ENCODE measurements around the gene DUSP22. TPM values are rescaled to one million over a fixed set of nuclear protein-coding genes. Genes with fewer than 3 reads are reported as not detected.

Gene DUSP22
- total and polyA plus RNA-seq, 2 of the 8 experiments (the other 6 are each of a cell fraction or from before 2014, with no cell fraction given): 15.5 to 32.4 TPM

- H4K5ac ChIP-seq (ENCODE audit: insufficient read length, low read depth, low read length): no peak overlapping the region
- no peak overlapping the region for H3K4me2 ChIP-seq (ENCODE audit: insufficient read depth in 1 of 2, low read depth in 2 of 2, low read length in 2 of 2)
- H3K18ac ChIP-seq (ENCODE audit: extremely low read depth, low read length): no peak overlapping the region
- H3K23ac ChIP-seq (ENCODE audit: insufficient read length): no peak overlapping the region
- no peaks in the 10 kb centered on the region for H3K4me1 ChIP-seq (replicated peaks in 1 of 4; ENCODE audit: control insufficient read depth in 3 of 4, insufficient read depth in 4 of 4, low read length in 3 of 4)
- no peak overlapping the region for H3K56ac ChIP-seq (replicated peaks; ENCODE audit: insufficient read length, low read depth, low read length)
- no peaks in the 10 kb centered on the region for H3K79me2 ChIP-seq (ENCODE audit: control insufficient read depth in 1 of 2, insufficient read depth in 2 of 2, low read length in 2 of 2)
- H3K79me1 ChIP-seq (ENCODE audit: low read depth, low read length): no peaks in the 10 kb centered on the region
- no peak for FAIRE-seq
- no peak overlapping the region for H2BK20ac ChIP-seq (ENCODE audit: low read length)
- 0 out of 7 replicates have a peak, but pooled peaks cover 0 to under 1% (median 0%) of the 10 kb centered on the region in 4 experiments for H3K27me3 ChIP-seq (replicated peaks in 1 of 4; ENCODE audit: control insufficient read depth in 3 of 4, extremely low read depth in 1 of 4, insufficient read depth in 3 of 4, low read length in 3 of 4)
- H2BK120ac ChIP-seq (replicated peaks; ENCODE audit: low read depth, low read length): no peak overlapping the region
- no peak overlapping the region for H2AFZ ChIP-seq (ENCODE audit: low read length)
- WGBS, 2 experiments (ENCODE audit: extremely low coverage in 1 of 2, insufficient coverage in 1 of 2, insufficient read length in 1 of 2, insufficient replicate concordance in 2 of 2, low coverage in 1 of 2, low lambda C conversion rate in 2 of 2, missing lambda C conversion rate in 1 of 2): 86% methylated on average over 6 of the region's 6 CpGs; no CpG with 5 or more reads in 1 of the 2 experiments
- no peaks in the 10 kb centered on the region for H3K23me2 ChIP-seq (ENCODE audit: low read depth, low read length)
- no peak overlapping the region for H3K9ac ChIP-seq (replicated peaks in 1 of 4; ENCODE audit: extremely low read depth in 1 of 4, low read depth in 3 of 4, low read length in 3 of 4)
- H3K36me3 ChIP-seq (ENCODE audit: control insufficient read depth in 2 of 4, insufficient read depth in 4 of 4, low read length in 3 of 4): no peaks in the 10 kb centered on the region
- DNase-seq (ENCODE audit: low read depth in 1 of 2, low spot score in 2 of 2): no peak
- no peak overlapping the region for H4K8ac ChIP-seq (ENCODE audit: extremely low read depth, insufficient read depth, low read length)
- H2AK5ac ChIP-seq (ENCODE audit: low read depth, low read length): no peak overlapping the region
- H2BK5ac ChIP-seq (ENCODE audit: low read depth, low read length): no peak overlapping the region
- no peak overlapping the region for H2BK15ac ChIP-seq (ENCODE audit: low read length)
- POLR2A ChIA-PET (ENCODE audit: partially characterized antibody): interaction anchor here (1.2 kb wide), 1 partner anchor 9 kb away, joined by 4 read pairs; the partner anchor contains the start of gene IRF4
- H3K9me3 ChIP-seq (ENCODE audit: insufficient read depth in 2 of 2, low read depth in 1 of 2, low read length in 1 of 2): no peaks in the 10 kb centered on the region
- H4K20me1 ChIP-seq (replicated peaks in 1 of 2; ENCODE audit: control insufficient read depth in 1 of 2, insufficient read depth in 2 of 2, low read length in 2 of 2): peaks cover 0 to under 1% of the 10 kb centered on the region in 2 experiments
- no peak overlapping the region for H3K4me3 ChIP-seq (ENCODE audit: extremely low read depth in 1 of 4, insufficient read depth in 2 of 4, low read depth in 3 of 4, low read length in 4 of 4)
- H3K27ac ChIP-seq (ENCODE audit: low read depth, low read length): no peak overlapping the region
- H3K14ac ChIP-seq (ENCODE audit: insufficient read length): no peak overlapping the region
- no peak overlapping the region for H2BK12ac ChIP-seq (ENCODE audit: low read depth, low read length)
- H4K91ac ChIP-seq (replicated peaks; ENCODE audit: insufficient read length, low read length): no peak overlapping the region
- CTCF ChIA-PET (ENCODE audit: partially characterized antibody): interaction anchor here (1.0 to 1.1 kb wide), 2 partner anchors 8 to 49 kb away, joined by 3 read pairs; no protein-coding TSS in a partner anchor
- H3K4ac ChIP-seq (replicated peaks; ENCODE audit: insufficient read length, low read depth, low read length): no peak overlapping the region
- TF ChIP-seq TBP (IDR thresholded peaks at IDR 0.05; ENCODE audit: low read depth, low read length) (no peak), FOSL1 (IDR thresholded peaks at IDR 0.05; ENCODE audit: insufficient read depth, low read depth, low read length) (no peak), TCF12 (IDR thresholded peaks at IDR 0.05; ENCODE audit: low read depth, low read length) (no peak), CHD1 (IDR thresholded peaks at IDR 0.05; ENCODE audit: low read depth, low read length) (no peak), GABPA (IDR thresholded peaks at IDR 0.05; ENCODE audit: borderline replicate concordance, insufficient read depth, low read length) (no peak), SP1 (IDR thresholded peaks at IDR 0.05; ENCODE audit: low read depth, low read length) (no peak), EP300 (IDR thresholded peaks at IDR 0.05; ENCODE audit: borderline replicate concordance in 1 of 2, low read depth in 2 of 2, low read length in 2 of 2) (no peak), ATF2 (IDR thresholded peaks at IDR 0.05; ENCODE audit: low read length) (no peak), SAP30 (IDR thresholded peaks at IDR 0.05; ENCODE audit: insufficient read depth, insufficient replicate concordance, low read length) (no peak), RBBP5 (IDR thresholded peaks at IDR 0.05; ENCODE audit: borderline replicate concordance, low read depth, low read length) (no peak), NANOG (IDR thresholded peaks at IDR 0.05; ENCODE audit: insufficient read depth, low read depth, low read length, poor library complexity, severe bottlenecking) (no peak)
These were observed 108.5 kb downstream of the DUSP22 start for GRCh38 chr6:400815-401214.
